GM20431 (cell line): ENCODE results near the gene TMED4.

Experiments
- in situ Hi-C: fragments of 300-500 bp; cut with MseI, MboI; formaldehyde crosslinking; loops from one replicate; pipeline ENCODE4 v1.15.0; 2020; ENCODE audit warnings: low sequenced_read_pairs; ENCODE audit not compliant: unreplicated experiment

The TMED4 gene

GRCh38 chr7:44547536-44548231 is 34.3 kb downstream of the TMED4 start:
- in situ Hi-C loops, result no loop called here

- in situ Hi-C loops, result no loop called here
These were observed 40.0 kb downstream of the TMED4 start for GRCh38 chr7:44541876-44542610.

- in situ Hi-C loops, result no loop called here
These were observed 40.8 kb downstream of the TMED4 start, which contains the start of gene NPC1L1 for GRCh38 chr7:44541028-44541869. Gene NPC1L1 (minus strand): TSS chr7:44541330. CDS start chr7:44541259, 71 bp downstream.

- in situ Hi-C loops, result no loop called here
These were observed 41.4 kb downstream of the TMED4 start for GRCh38 chr7:44540592-44541027.

GRCh38 chr7:44539669-44540506 is 42.1 kb downstream of the TMED4 start:
- in situ Hi-C loops, result no loop called here

- in situ Hi-C loops, result no loop called here
These were observed 43.0 kb downstream of the TMED4 start for GRCh38 chr7:44538798-44539668.

GRCh38 chr7:44538093-44538797 is 43.8 kb downstream of the TMED4 start:
- in situ Hi-C loops, result no loop called here

- in situ Hi-C loops, result no loop called here
These were observed 44.6 kb downstream of the TMED4 start for GRCh38 chr7:44537442-44537841.

- in situ Hi-C loops, result no loop called here
These were observed 45.9 kb downstream of the TMED4 start for GRCh38 chr7:44536090-44536489.

- in situ Hi-C loops, result no loop called here
These were observed 46.5 kb downstream of the TMED4 start for GRCh38 chr7:44535348-44536064.

- in situ Hi-C loops, result no loop called here
These were observed 47.5 kb downstream of the TMED4 start for GRCh38 chr7:44534501-44534900.

GRCh38 chr7:44534087-44534486 is 47.9 kb downstream of the TMED4 start:
- in situ Hi-C loops, result no loop called here

- in situ Hi-C loops, result no loop called here
These were observed 48.6 kb downstream of the TMED4 start for GRCh38 chr7:44533301-44534055.

GRCh38 chr7:44531421-44532380 is 50.3 kb downstream of the TMED4 start:
- in situ Hi-C loops, result no loop called here

- in situ Hi-C loops, result no loop called here
These were observed 51.0 kb downstream of the TMED4 start for GRCh38 chr7:44530990-44531389.
